Kidney (tissue), 14 donors: ENCODE results near the gene CHN2. TPM values are rescaled to one million over a fixed set of nuclear protein-coding genes. Genes with fewer than 3 reads are reported as not detected.

Experiments
- DNase-seq, 5 donors: peaks; one replicate each; pipeline ENCODE4 v3.0.0-alpha.2; 2013 to 2020
- FAIRE-seq: peaks from 2 replicates; lab custom pipeline; 2012; peaks lifted over from hg19 to GRCh38; lab: Jason Lieb, UNC
- H3K27ac ChIP-seq, 2 donors: one replicate each; pipeline ENCODE4 v1.7.0; 2013; ENCODE audit warnings: low read depth in 2 of 2, low read length in 2 of 2, inconsistent platforms in 1 of 2
- H3K27me3 ChIP-seq: one replicate; pipeline ENCODE4 v1.7.1; 2013; ENCODE audit warnings: low read length, inconsistent platforms; ENCODE audit not compliant: control insufficient read depth, insufficient read depth
- H3K36me3 ChIP-seq, 3 donors: one replicate each; pipeline versions ENCODE4 v1.7.0 to v1.7.1; 2013; ENCODE audit warnings: low read length in 3 of 3, control low read depth in 1 of 3, inconsistent platforms in 1 of 3; ENCODE audit not compliant: insufficient read depth in 3 of 3, control insufficient read depth in 2 of 3
- H3K4me1 ChIP-seq, 3 donors: one replicate each; pipeline versions ENCODE4 v1.7.0 to v1.7.1; 2013; ENCODE audit warnings: low read length in 3 of 3, inconsistent platforms in 1 of 3, low read depth in 1 of 3; ENCODE audit not compliant: control insufficient read depth in 2 of 3, insufficient read depth in 2 of 3
- H3K4me3 ChIP-seq, 3 donors: one replicate each; pipeline versions ENCODE4 v1.7.0 to v1.8.1; 2013; ENCODE audit warnings: low read length in 3 of 3, control low read depth in 1 of 3, inconsistent platforms in 1 of 3
- H3K9ac ChIP-seq, 3 donors: one replicate each; pipeline versions ENCODE4 v1.7.0 to v1.7.1; 2013; ENCODE audit warnings: low read length in 3 of 3, control low read depth in 1 of 3, inconsistent platforms in 1 of 3
- H3K9me3 ChIP-seq, 3 donors: one replicate each; pipeline versions ENCODE4 v1.7.0 to v1.7.1; 2013; ENCODE audit warnings: low read length in 3 of 3, control low read depth in 1 of 3, inconsistent platforms in 1 of 3; ENCODE audit not compliant: control insufficient read depth in 2 of 3, insufficient read depth in 1 of 3
- intact Hi-C: fragments of 100-400 bp; cut with DNase I; formaldehyde crosslinking; loops from one replicate; pipeline ENCODE4 v1.11.1; 2022
- polyA plus RNA-seq: library from polyadenylated mRNA; stranded (reverse); fragments of 350-450 nt; fragmentation: Illumina TruSeq; extraction: RNeasy Lipid Tissue Mini Kit (QIAGEN cat#74804); gene quantifications from one replicate; pipeline ENCODE4 v1.2.3, GENCODE V29; 2014; ENCODE audit warnings: low read depth, low replicate concordance; ENCODE audit not compliant: insufficient read depth
- total RNA-seq: library from RNA; stranded (reverse); fragmentation: NEBNext Ultra II Directional; extraction: Animal tissue kit (Norgen Biotek cat#: 25700); gene quantifications from one replicate; pipeline ENCODE4 v1.2.1, GENCODE V29; 2021
- TF ChIP-seq, protein P1 (sequence below): IDR thresholded peaks from 3 replicates; pipeline ENCODE4 v1.5.1; 2012; ENCODE audit warnings: mild to moderate bottlenecking, moderate library complexity, borderline replicate concordance; ENCODE audit not compliant: insufficient read depth; ENCODE audit errors: extremely low read depth
- donor health status: control.
- donor health status: control.
- donor health status: control.
- donor health status: control.
- donor health status: control.
- donor health status: DM: yes; HTN: yes; CAD: no.
- donor health status: Normal renal cell carcinoma (clear cell type).

The CHN2 gene
- total and polyA plus RNA-seq, 2 donors from 2014 or later = 7.4 to 22.5 TPM

DNA sequence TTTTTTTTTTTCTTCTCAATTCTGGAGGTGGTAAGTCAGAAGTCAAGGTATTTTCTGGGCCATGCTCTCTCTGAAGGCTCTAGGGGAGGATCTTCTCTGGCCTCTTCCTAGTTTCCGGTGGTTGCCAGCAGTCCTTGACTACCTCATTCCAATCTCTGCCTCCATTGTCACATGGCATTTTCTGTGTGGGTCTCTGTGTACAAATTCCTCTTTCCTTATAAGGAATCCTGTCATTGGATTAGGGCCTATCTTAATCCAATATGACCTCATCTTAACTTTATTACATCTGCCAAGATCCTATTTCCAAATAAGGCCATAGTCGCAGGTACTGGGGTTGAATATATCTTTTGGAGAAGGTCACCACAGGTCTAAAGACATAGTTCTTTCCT lies 239.8 kb downstream of the CHN2 start:
- Histone ChIP-seq H3K9me3 (no peaks in the 10 kb centered on the region), H3K27me3 (no peaks in the 10 kb centered on the region), H3K36me3 (no peaks in the 10 kb centered on the region), H3K4me1 (no peaks in the 10 kb centered on the region), H3K9ac (no peak overlapping the region), H3K4me3 (no peak overlapping the region), H3K27ac (no peak overlapping the region)
- TF ChIP-seq, protein P1, sequence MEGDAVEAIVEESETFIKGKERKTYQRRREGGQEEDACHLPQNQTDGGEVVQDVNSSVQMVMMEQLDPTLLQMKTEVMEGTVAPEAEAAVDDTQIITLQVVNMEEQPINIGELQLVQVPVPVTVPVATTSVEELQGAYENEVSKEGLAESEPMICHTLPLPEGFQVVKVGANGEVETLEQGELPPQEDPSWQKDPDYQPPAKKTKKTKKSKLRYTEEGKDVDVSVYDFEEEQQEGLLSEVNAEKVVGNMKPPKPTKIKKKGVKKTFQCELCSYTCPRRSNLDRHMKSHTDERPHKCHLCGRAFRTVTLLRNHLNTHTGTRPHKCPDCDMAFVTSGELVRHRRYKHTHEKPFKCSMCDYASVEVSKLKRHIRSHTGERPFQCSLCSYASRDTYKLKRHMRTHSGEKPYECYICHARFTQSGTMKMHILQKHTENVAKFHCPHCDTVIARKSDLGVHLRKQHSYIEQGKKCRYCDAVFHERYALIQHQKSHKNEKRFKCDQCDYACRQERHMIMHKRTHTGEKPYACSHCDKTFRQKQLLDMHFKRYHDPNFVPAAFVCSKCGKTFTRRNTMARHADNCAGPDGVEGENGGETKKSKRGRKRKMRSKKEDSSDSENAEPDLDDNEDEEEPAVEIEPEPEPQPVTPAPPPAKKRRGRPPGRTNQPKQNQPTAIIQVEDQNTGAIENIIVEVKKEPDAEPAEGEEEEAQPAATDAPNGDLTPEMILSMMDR = no peak
- intact Hi-C loops = no loop called here
- no peak for DNase-seq
- no peak for FAIRE-seq

DNA sequence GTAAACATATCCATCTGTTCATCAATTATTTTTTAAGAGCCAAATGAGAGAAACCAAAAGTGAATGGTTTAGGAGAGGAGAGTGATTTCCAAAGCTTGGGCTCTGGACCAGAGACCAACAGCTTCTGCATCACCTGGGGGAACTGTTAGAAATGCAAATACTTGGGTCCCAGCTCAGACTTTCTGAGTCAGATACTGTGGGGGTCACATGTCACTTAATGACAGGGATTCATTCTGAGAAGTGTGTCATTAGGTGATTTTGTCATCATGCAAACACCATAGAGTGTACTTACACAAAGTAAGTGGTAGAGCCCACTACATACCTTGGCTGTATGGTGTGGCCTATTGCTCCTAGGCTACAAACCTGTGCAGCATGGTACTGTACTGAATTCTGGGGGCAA lies 240.6 kb downstream of the CHN2 start:
- intact Hi-C loops = no loop called here

DNA sequence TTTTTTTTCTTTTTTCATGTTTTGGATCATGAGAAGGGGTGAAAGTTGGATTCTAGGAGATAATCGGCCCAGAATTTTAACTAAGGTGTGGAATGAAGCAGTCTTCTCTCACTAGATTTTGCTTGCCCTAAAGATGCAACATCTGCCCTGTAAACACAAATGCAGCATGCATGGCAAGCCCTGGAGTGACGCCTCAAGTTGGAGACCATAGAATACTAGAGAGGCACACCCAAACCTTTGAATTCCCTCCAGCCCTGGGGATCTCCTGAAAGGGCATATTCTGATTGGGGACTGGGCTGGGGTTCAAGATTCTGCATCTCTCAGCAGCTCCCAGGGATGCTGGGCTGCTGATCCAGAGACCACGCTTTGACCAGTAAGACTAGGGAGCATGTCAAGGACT lies 241.3 kb downstream of the CHN2 start:
- H3K27me3 ChIP-seq = no peaks in the 10 kb centered on the region
- H3K4me1 ChIP-seq = no peaks in the 10 kb centered on the region
- FAIRE-seq = no peak
- no peak overlapping the region for H3K27ac ChIP-seq
- DNase-seq = no peak
- TF ChIP-seq, protein P1 = no peak
- H3K9me3 ChIP-seq = no peaks in the 10 kb centered on the region
- intact Hi-C loops = no loop called here
- H3K9ac ChIP-seq = no peak overlapping the region
- H3K36me3 ChIP-seq = no peaks in the 10 kb centered on the region
- no peak overlapping the region for H3K4me3 ChIP-seq

More for the DNA sequence above, 240.6 kb downstream of the CHN2 start:
- no peak overlapping the region for H3K27ac ChIP-seq
- no peaks in the 10 kb centered on the region for H3K4me1 ChIP-seq
- FAIRE-seq (no peak), DNase-seq (no peak)
- H3K9me3 ChIP-seq = no peaks in the 10 kb centered on the region
- H3K27me3 ChIP-seq = no peaks in the 10 kb centered on the region
- H3K36me3 ChIP-seq = no peaks in the 10 kb centered on the region
- no peak overlapping the region for H3K9ac ChIP-seq
- no peak overlapping the region for H3K4me3 ChIP-seq
- TF ChIP-seq, protein P1 = no peak

DNA sequence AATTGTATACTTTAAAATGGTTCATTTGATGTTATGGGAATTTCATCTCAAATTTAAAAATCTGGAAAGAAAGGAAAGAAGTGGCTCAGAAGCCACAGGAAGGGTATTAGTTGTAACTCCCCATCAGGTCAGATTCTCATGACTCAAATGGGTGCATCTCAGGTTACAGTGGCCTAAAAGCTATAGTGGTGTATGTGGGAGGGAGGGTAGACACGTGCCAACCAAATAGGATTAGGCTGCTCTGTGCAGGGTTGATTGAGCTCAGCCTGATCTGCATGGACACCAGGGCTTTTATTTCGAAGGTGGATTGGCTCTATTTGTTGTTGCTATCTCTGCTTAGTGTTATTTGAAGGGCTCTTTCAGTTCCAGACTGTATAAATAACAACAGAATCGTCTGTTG lies 247.6 kb downstream of the CHN2 start:
- peak in 4 of 5 donors; percentile 48 to 83 (median 68) for DNase-seq
- H3K27me3 ChIP-seq = no peaks in the 10 kb centered on the region
- H3K27ac ChIP-seq = no peak overlapping the region
- no peaks in the 10 kb centered on the region for H3K36me3 ChIP-seq
- intact Hi-C loops = no loop called here
- no peak for FAIRE-seq
- H3K9me3 ChIP-seq = no peaks in the 10 kb centered on the region
- TF ChIP-seq, protein P1 = no peak
- H3K9ac ChIP-seq = no peak overlapping the region
- H3K4me3 ChIP-seq = no peak overlapping the region
- no peaks in the 10 kb centered on the region for H3K4me1 ChIP-seq
